Measurements from ENCODE around the gene NKAIN1.

The NKAIN1 gene

DNA sequence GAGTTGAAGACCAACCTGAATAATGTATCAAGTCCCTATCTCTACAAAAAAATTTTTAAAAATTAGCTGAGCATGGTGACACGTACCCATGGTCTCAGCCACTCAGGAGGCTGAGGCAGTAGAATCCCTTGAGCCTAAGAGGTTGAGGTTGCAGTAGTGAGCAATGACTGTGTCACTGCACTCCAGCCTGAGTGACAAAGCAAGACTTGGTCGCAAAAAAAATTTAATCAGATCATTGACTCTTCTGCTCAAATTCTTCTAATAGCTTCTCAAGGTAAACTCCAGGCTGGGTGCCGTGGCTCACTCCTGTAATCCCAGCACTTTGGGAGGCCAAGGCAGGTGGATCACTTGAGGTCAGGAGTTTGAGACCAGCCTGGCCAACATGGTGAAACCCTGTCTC is 88.3 kb downstream of the NKAIN1 start:
- no peak overlapping the region for H3K27ac ChIP-seq (ENCODE audit: low read length)
- no peaks in the 10 kb centered on the region for H4K20me1 ChIP-seq (ENCODE audit: insufficient read depth, low read length)
- no peaks in the 10 kb centered on the region for H3K79me2 ChIP-seq (ENCODE audit: low read length)
- no peak overlapping the region for H3K4me2 ChIP-seq (ENCODE audit: low read length)
- peaks cover 6% of the 10 kb centered on the region for H3K4me1 ChIP-seq (ENCODE audit: low read length)
- no peaks in the 10 kb centered on the region for H3K36me3 ChIP-seq (replicated peaks; ENCODE audit: low read depth, low read length)
- H2AFZ ChIP-seq (ENCODE audit: low read depth, low read length), result no peak overlapping the region
- no peak overlapping the region for H3K9ac ChIP-seq (ENCODE audit: low read length)
- no peak overlapping the region for H3K4me3 ChIP-seq (ENCODE audit: low read length)
- TF ChIP-seq, protein P1, sequence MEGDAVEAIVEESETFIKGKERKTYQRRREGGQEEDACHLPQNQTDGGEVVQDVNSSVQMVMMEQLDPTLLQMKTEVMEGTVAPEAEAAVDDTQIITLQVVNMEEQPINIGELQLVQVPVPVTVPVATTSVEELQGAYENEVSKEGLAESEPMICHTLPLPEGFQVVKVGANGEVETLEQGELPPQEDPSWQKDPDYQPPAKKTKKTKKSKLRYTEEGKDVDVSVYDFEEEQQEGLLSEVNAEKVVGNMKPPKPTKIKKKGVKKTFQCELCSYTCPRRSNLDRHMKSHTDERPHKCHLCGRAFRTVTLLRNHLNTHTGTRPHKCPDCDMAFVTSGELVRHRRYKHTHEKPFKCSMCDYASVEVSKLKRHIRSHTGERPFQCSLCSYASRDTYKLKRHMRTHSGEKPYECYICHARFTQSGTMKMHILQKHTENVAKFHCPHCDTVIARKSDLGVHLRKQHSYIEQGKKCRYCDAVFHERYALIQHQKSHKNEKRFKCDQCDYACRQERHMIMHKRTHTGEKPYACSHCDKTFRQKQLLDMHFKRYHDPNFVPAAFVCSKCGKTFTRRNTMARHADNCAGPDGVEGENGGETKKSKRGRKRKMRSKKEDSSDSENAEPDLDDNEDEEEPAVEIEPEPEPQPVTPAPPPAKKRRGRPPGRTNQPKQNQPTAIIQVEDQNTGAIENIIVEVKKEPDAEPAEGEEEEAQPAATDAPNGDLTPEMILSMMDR (IDR thresholded peaks at IDR 0.05; ENCODE audit: low read depth, low read length), result no peak
- TF ChIP-seq EZH2phosphoT487 (IDR thresholded peaks at IDR 0.05; ENCODE audit: low read depth), result no peak
- H3K27me3 ChIP-seq (ENCODE audit: low read depth, low read length), result no peaks in the 10 kb centered on the region
- H3K9me3 ChIP-seq (ENCODE audit: insufficient read depth, low read length), result no peaks in the 10 kb centered on the region

DNA sequence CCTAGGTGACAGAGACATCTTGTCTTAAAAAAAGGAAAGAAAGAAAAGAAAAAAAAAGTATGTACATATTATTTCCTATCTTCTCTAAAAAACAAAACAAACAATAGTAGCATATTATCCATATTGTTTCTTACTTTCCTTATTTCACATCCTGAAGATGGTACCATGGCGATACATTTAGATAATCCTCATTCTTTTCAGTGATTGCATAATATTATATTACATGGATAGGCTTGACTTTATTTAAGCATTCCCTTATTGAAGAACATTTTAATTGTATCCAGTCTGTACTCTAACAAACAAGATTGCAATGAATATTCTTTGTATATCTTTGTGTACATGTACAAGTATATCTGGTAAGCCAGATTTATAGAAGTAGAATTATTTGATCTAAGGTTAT is 91.3 kb downstream of the NKAIN1 start:
- H2AFZ ChIP-seq (ENCODE audit: low read depth, low read length), result no peak overlapping the region
- H3K9me3 ChIP-seq (ENCODE audit: insufficient read depth, low read length), result no peaks in the 10 kb centered on the region
- H3K4me1 ChIP-seq (ENCODE audit: low read length), result no peaks in the 10 kb centered on the region
- no peak overlapping the region for H3K27ac ChIP-seq (ENCODE audit: low read length)
- H3K27me3 ChIP-seq (ENCODE audit: low read depth, low read length), result no peaks in the 10 kb centered on the region
- H3K36me3 ChIP-seq (replicated peaks; ENCODE audit: low read depth, low read length), result no peaks in the 10 kb centered on the region
- no peak overlapping the region for H3K4me3 ChIP-seq (ENCODE audit: low read length)
- no peak overlapping the region for H3K4me2 ChIP-seq (ENCODE audit: low read length)
- TF ChIP-seq, protein P1 (IDR thresholded peaks at IDR 0.05; ENCODE audit: low read depth, low read length), result no peak
- TF ChIP-seq EZH2phosphoT487 (IDR thresholded peaks at IDR 0.05; ENCODE audit: low read depth), result no peak
- no peaks in the 10 kb centered on the region for H4K20me1 ChIP-seq (ENCODE audit: insufficient read depth, low read length)
- no peaks in the 10 kb centered on the region for H3K79me2 ChIP-seq (ENCODE audit: low read length)
- H3K9ac ChIP-seq (ENCODE audit: low read length), result no peak overlapping the region

DNA sequence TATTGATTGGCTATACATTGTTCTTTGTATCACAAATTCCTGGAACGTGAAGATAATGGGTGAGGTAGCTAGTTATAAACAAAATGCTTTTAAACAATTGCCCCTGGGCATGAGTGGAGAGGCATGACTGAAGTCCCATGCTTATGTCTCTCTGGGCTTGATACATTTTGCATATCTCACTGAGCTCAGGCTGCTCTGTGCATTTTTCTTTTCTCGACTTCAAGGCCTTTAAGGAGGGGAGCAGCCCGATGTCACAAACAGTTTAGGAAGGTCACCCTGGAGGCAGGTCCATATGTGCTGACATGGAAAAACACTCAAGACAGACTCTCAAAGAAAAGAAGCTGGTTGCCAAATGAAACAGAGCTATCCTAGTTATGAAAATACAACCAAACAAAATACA is 94.0 kb downstream of the NKAIN1 start:
- no peak overlapping the region for H3K4me2 ChIP-seq (ENCODE audit: low read length)
- no peaks in the 10 kb centered on the region for H3K9me3 ChIP-seq (ENCODE audit: insufficient read depth, low read length)
- TF ChIP-seq, protein P1 (IDR thresholded peaks at IDR 0.05; ENCODE audit: low read depth, low read length), result no peak
- TF ChIP-seq EZH2phosphoT487 (IDR thresholded peaks at IDR 0.05; ENCODE audit: low read depth), result no peak
- no peaks in the 10 kb centered on the region for H3K79me2 ChIP-seq (ENCODE audit: low read length)
- no peaks in the 10 kb centered on the region for H4K20me1 ChIP-seq (ENCODE audit: insufficient read depth, low read length)
- H3K27ac ChIP-seq (ENCODE audit: low read length), result no peak overlapping the region
- no peaks in the 10 kb centered on the region for H3K36me3 ChIP-seq (replicated peaks; ENCODE audit: low read depth, low read length)
- H3K4me3 ChIP-seq (ENCODE audit: low read length), result no peak overlapping the region
- H2AFZ ChIP-seq (ENCODE audit: low read depth, low read length), result no peak overlapping the region
- no peaks in the 10 kb centered on the region for H3K4me1 ChIP-seq (ENCODE audit: low read length)
- no peak overlapping the region for H3K9ac ChIP-seq (ENCODE audit: low read length)
- no peaks in the 10 kb centered on the region for H3K27me3 ChIP-seq (ENCODE audit: low read depth, low read length)

DNA sequence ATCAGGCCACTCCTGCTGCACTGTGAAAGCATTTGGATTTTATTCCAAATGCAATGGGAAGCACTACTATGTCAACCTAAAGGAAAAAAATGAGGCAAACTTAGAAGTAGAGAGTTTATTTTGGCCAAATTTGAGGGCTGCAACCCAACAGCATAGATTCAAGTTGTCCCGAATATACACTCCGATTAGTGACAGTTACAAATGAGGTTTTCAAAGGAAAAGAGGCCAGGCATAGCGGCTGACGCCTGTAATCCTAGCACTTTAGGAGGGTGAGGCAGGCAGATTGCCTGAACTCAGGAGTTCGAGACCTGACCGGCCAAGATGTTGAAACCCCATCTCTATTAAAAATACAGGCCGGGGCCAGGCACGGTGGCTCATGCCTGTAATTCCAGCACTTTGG is 95.2 kb downstream of the NKAIN1 start:
- no peaks in the 10 kb centered on the region for H3K79me2 ChIP-seq (ENCODE audit: low read length)
- H3K27ac ChIP-seq (ENCODE audit: low read length), result no peak overlapping the region
- H4K20me1 ChIP-seq (ENCODE audit: insufficient read depth, low read length), result no peaks in the 10 kb centered on the region
- H3K9me3 ChIP-seq (ENCODE audit: insufficient read depth, low read length), result no peaks in the 10 kb centered on the region
- H3K36me3 ChIP-seq (replicated peaks; ENCODE audit: low read depth, low read length), result no peaks in the 10 kb centered on the region
- TF ChIP-seq, protein P1 (IDR thresholded peaks at IDR 0.05; ENCODE audit: low read depth, low read length), result no peak
- TF ChIP-seq EZH2phosphoT487 (IDR thresholded peaks at IDR 0.05; ENCODE audit: low read depth), result no peak
- no peak overlapping the region for H3K9ac ChIP-seq (ENCODE audit: low read length)
- H3K4me3 ChIP-seq (ENCODE audit: low read length), result no peak overlapping the region
- no peak overlapping the region for H2AFZ ChIP-seq (ENCODE audit: low read depth, low read length)
- no peak overlapping the region for H3K4me2 ChIP-seq (ENCODE audit: low read length)
- H3K27me3 ChIP-seq (ENCODE audit: low read depth, low read length), result no peaks in the 10 kb centered on the region
- H3K4me1 ChIP-seq (ENCODE audit: low read length), result no peaks in the 10 kb centered on the region
